HG03575 (cell line): ENCODE measurements around the gene ZNF526.
"Not testable (repeated sequence)": the region's sequence is repeated elsewhere in the genome, so short reads cannot be mapped to it uniquely, and the experiment has no call there.

ENCODE experiments used
- ATAC-seq: cut with Tn5 transposase; IDR thresholded peaks from one replicate; pipeline ENCODE4 v1.9.1; 2021; ENCODE audit not compliant: unreplicated experiment, insufficient number of reproducible peaks, low FRiP score; ENCODE audit errors: extremely low read depth

Gene ZNF526

DNA sequence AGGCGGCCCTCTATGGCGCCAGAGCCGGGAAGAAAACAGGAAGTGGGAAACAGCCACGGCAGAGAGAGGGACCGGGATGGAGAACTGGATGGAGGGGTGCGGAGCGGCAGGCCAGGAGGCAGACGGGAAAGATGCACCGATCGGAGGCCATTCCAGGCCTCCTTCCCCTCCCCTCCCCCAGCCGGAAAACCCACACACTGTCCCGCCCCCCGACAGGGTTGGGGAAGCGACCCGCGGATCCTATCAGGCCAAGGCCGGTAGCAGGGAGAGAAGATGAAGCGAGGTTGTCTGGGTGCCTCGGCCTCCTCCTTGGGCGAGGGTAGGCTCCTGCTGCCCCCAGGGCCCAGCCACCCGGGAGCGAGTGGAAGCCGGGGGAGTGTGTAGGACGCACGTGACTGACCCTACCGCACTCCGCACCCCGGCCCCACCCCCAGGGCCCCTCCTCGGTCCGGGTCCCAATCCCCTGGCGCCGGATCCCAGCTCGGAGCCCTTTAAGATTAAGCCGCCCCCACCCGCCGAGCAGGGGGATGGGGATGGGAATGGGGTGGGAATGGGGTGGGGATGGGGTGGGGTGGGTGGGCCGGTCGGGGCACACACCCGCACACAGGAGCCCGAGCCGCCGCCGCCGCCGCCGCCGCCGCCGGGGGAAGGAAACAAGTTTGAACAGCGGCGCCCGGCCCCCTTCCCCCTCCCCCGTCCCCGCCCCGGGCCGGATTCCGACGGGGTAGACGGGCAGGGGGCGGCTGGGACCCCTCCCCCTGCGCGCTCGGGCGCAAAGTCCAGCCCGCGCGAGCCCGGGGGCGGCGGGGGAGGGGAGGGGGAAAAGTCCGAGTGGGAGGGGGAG, 33.4 kb downstream of the ZNF526 start:
- no peak for ATAC-seq

DNA sequence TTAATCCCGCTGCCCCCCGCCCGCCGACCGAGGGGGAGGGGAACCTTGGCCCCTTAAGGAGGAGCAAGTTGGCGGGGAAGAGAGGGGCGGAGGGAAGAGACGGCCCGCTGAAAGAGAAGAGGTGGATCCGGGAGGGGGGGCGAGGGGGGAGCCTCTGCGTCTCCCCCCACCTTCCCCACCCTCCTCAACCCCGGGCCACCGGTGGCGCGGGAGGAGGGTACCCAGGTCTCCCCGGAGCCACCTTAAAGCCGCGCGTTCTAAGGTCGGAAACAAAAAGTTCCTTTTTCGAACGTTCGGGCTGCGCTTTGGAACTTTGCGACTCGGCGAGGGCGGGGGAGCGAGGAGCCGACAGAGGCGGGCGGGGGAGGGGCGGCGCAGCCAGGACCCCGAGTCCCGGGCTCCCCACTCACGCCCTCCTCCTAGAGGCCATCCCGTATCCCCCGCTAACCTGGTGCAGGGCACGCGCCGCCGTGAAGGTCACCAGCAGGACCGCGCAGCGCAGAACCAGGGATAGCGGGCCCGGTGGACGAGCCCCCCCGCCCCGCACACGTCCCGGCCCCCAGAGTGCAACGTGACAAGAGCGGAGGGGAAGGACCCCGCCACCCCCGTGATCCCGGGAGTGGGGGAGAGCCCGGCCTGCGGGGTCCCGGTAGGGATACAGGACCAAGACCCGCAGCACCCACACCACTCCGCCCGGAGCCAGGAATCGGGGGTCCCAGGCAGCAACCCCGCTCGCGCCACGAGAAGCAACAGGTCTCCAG, 34.2 kb downstream of the ZNF526 start:
- no peak for ATAC-seq

DNA sequence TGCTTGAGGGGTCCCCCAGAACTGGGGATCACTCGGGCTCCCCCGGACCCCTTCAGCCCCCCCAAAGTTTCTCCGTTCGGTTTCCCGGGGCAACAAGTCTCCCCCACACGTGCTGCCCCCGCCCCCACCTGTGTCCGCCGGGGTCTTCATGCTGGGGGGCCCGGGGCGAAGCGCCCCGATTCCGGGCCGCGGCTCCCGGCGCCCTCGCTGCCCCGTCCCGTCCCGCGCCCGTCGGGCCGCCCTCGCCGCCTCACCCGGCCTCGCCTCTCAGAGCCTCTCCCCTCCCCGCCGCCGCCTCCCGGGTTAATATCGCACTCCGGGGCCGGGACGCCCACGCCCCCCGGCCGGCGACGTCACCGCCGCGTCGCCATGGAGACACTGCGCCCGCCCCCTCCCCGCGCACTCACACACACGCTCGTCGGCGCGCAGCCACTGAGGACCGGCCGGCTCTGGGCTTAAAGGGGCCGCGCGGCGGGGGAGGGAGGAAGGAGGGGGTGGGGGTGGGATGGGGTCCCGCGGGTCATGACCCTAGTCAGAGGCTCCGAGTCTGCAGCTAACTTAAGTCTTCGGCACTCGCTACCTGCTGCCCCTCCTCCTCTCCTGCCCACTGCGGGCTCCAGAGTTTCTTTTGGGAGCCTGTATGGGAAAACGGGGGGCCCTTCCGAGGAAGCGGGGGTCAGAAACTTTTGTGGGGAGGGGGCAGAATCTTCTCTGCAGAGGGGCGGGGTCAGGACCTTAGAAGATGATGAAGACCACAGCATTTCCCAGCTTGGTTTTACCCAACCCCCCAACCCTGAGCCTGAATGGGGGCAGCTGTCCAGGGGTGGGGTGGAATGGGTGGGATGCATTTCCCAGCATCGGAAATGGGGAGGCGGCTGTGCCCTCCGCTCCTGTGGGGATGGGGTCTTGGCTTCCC, 35.0 kb downstream of the ZNF526 start, which contains the start of gene ERF:
TSS of gene ERF (minus strand) at position 279 of the 916 bp plus-strand sequence. CDS start at position 150, 129 bp downstream.
- no peak for ATAC-seq

DNA sequence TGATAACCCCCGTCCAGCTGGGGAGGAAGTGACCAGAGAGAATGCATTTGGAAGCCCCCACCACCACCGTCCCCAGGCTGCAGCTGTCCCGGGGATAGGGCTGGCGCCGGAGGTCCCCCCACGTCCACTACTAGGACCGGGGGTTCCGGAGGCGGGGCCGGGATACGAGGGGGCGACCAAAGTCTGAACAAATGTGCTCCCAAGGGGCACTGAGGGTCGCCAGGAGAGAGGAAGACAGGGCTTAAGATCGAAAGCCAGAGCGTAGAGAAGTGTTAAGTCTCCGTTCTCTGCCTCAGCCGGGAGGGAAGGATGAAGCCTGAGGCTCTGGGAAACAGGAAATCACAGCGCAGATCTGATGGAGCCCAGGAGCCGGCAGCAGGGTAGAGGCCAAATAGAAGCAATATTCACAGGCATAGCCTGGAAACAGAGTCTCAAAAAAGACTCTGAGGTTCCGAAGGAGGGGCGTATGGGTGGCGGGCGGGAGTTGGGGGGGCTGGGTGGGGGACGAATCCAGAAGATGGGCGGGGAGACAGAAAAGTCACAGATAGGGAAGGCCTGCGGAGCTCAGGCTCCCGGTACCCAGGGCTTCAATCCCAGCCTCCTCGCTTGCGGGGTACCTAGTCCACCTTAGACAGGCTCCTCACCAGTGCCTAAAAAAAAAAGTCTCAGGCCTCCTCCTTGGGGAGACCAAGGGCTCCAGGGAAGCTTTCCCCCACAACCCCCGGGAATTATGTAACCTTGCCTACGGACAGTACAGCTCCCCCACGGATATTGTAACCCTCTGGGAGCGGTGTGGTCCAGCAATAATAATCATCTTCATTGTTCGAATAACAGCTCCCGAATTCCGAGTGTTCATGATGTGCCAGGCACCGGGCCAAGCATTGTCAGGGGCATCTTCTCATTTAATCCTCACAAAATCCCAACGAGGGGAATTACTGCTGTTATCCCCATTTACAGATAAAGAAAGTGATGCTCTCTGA, 35.9 kb downstream of the ZNF526 start:
- no peak for ATAC-seq

DNA sequence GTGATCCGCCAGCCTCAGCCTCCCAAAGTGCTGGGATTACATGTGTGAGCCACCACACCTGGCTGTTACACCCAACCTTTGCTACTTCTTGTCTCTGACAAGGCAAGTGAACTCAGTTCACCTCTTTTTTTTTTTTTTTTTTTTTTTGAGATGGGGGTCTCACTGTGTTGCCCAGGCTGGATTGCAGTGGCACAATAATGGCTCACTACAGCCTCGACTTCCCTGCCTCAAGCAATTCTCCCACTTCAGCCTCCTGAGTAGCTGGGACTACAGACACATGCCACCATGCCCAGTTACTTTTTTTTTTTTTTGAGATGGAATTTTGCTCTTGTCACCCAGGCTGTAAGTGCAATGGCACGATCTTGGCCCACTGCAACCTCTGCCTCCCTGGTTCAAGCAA, 37.7 kb downstream of the ZNF526 start:
- not testable (repeated sequence) for ATAC-seq

GRCh38 chr19:42261763-42262162, 41.7 kb downstream of the ZNF526 start:
- ATAC-seq, result no peak

- not testable (repeated sequence) for ATAC-seq
Measured at GRCh38 chr19:42266105-42266504, 46.0 kb downstream of the ZNF526 start.

DNA sequence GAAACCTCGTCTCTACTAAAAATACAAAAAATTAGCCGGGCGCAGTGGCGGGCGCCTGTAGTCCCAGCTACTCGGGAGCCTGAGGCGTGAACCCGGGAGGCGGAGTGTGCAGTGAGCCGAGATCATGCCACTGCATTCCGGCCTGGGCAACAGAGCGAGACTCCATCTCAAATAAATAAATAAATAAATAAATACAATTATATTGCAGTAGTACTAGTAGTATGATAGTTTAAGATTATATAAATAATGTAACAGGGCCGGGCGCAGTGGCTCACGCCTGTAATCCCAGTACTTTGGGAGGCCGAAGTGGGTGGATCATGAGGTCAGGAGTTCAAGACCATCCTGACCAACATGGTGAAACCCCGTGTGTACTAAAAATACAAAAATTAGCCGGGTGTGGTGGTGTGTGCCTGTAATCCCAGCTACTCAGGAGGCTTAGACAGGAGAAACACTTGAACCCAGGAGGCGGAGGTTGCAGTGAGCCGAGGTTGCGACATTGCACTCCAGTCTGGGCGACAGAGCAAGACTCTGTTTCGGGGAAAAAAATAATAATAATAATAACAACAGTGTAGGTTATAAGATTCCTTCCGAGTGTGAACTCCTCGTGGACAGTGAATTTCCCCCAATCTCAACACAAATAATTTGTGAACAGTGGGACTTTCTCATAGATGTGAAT, 47.0 kb downstream of the ZNF526 start:
- ATAC-seq, result not testable (repeated sequence)

- ATAC-seq, result no peak
Measured at GRCh38 chr19:42267644-42268141, 47.6 kb downstream of the ZNF526 start.

DNA sequence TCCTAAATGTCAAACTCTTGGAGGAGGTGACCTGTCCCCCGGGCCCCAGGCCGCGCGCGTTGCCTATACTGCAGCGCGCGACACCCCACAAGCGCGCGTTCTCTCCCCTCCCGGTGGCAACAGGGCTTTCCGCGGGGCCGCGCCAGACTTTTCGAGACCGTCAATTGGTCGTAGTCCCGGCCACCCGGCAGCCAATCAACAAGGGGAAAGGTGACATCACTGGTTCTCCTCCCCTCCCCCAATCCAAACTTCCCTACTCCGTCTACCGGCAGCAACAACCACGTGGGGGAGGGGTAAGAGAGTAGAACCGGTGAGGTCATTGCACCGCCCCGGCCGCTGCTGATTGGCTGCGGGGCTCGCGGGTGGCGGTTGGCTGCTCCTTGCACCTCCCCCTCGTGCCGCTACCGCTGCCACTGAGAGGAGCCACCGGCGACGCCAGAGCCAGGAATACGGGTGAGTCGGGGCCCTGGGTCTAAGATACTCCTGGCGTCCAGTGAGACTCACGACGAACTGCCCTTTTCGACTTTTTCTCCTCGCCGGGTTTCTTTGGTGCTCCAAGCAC, 48.1 kb downstream of the ZNF526 start:
- ATAC-seq, result peak; percentile 24

DNA sequence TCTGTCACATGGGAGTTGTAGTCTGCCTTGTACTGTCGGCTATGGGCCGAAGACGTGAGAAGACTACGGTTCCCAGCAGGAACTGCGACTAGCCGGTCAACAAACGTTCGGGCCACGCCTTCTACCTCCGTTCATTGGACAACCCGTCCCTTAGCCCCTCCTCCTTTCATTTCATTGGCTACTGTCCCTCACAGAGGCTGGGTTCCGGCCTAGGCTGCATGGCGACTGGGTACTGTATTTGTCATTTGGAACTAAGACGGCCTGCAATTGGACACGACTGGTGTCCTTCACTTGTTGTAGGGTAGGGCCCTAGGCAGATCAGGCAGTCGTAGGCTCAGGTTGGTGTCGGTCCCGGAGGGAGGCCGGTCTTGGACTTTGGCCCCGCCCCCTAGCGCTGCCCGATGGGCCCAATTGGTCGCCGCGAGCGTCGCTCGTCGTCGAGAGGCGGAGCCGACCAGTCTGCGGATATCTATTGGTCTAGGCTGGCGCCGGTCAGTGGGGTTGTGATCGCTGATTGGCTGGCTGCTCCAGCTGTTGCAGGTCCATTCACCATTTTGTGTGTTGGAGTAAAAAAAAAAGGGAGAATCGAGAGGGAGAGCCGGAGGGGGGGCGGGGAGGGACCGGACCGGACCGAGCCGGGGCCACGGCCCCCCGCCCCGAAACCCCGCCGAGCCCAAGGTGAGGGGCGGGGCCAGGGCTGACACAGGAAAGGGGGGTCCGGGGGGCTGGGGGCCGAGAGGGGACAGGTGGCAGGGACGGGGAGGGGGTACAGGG, 48.8 kb downstream of the ZNF526 start, which contains the start of gene CIC:
TSS of gene CIC (plus strand) at position 549 of the 774 bp plus-strand sequence. CDS start 2,532 bp downstream, outside the sequence.
- peak; percentile 57 for ATAC-seq

- ATAC-seq, result no peak
Measured at GRCh38 chr19:42269478-42270345, 49.6 kb downstream of the ZNF526 start.

GRCh38 chr19:42270346-42271044, 50.4 kb downstream of the ZNF526 start:
- ATAC-seq, result no peak

- ATAC-seq, result no peak
Measured at GRCh38 chr19:42271045-42271419, 50.9 kb downstream of the ZNF526 start.
